DMS153 treated with DMSO at 0.1 percent for 48 hours (cell line): ENCODE results near the gene SPTLC3.
"Not testable (repeated sequence)": the region's sequence is repeated elsewhere in the genome, so short reads cannot be mapped to it uniquely, and the experiment has no call there.

ENCODE experiments used
- DNase-seq: peaks from one replicate; lab custom pipeline; 2025; ENCODE audit not compliant: unreplicated experiment; lab: John Stamatoyannopoulos, UW

Gene SPTLC3

DNA sequence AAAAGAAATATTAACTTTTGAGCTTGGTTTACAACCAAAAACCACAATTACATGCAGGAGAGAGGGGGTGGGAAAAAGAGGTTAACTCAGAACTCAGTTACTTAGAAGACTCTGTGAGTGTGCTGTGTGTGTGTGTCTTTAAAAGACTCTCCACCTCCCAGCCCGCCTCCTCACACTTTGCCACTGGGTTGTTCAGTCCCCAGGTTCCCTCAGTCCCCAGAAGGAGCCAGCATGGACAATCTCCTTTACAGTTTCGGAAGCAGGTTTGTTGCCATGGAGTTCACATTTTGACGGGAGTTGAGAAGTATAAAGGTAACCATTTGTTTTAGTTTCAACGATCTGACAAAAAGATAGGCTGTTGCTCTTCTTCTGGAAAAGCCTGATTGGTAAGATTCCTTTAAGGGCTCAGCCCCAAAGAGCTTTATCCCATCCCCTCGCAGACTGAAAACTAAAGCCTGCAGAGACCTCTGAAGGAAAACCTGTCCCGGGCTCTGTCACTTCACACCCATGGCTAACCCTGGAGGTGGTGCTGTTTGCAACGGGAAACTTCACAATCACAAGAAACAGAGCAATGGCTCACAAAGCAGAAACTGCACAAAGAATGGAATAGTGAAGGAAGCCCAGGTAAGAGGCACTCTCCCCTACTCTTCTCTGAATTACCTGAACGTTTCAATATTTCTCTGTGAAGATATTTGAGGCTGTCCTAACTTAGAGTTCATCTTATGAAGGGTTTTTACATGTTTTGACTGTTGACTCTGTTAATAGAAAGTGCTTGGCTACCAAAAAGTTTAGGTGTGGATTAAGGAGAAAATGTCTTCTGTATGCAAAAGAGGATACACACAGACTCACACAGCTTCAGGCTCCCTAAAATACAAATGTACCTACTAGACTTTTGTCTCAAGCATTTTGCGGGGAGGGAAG lies at the start of gene SPTLC3:
Gene SPTLC3 (plus strand): TSS at position 212 of the 921 bp plus-strand sequence. CDS start 296 bp downstream, at position 508.
- DNase-seq: no peak

DNA sequence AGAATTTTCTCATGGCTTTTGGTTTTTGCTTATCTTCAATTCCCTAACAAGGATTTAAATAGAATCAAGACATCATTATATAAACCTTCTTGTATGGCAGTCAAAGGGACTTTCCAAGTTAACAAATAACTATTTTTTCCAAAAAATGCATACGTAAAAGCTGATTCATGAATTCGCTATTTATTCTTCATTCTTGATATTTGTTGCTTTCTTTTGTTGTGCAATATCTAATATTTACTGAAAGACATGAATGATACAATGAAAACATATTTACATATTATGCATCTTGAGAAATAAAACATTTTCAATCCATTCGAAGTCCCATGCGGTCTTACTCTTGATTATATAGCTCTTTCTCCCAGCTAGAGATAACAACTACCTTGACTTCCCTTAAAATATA lies 47.0 kb upstream of the SPTLC3 start:
- DNase-seq: no peak

DNA sequence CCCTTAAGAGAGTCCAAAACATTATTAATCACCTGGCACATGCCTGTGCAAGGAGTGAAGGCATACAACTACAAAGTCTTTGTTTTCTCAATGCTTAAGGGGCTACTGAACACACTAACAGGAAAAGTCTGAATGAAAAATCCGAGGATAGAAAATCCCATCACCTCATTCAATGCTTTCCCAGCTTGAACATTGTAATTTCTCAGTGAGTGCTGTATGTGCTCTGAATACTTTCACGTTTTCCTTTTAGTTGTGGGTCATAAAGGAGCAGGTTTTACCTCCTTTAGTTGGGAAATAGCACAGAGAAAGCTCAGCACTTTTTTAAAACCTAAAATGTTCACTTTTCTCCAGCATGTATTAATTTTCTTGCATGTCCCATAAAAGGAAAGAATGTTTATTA lies 45.9 kb upstream of the SPTLC3 start:
- no peak for DNase-seq

- DNase-seq: no peak
Observed at GRCh38 chr20:12963416-12963815, 45.4 kb upstream of the SPTLC3 start.

- DNase-seq: no peak
Observed at GRCh38 chr20:12965212-12965869, 43.4 kb upstream of the SPTLC3 start.

GRCh38 chr20:12965870-12966251 lies 42.9 kb upstream of the SPTLC3 start:
- no peak for DNase-seq

DNA sequence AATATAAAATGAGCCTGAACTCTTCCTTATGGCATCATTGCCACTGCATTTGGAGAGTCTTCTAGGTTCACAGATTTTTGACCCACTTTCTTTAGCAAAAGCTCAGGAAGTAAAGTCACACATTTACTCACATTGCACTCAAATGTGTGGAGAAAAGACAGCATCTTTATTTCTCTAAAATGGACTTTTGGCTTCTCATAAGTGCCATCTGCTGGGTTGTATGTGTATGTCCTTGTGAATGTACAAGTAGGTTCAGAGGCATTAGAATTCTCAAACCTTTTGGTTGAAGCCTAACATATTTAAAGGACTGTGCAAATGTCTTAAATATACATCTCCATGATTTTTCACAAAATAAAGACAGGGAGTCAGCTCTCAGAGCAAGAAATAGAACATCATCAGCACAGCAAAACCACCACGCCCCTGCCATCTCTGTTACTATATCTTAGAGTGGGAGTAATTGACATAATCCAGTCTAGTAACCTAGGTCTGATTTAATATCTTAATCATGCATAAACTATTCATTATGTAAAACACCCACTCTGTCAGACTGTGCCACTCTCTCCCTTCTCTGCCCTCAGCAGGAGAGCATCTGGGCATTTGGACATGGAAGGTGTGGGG lies 42.2 kb upstream of the SPTLC3 start:
- DNase-seq: no peak

DNA sequence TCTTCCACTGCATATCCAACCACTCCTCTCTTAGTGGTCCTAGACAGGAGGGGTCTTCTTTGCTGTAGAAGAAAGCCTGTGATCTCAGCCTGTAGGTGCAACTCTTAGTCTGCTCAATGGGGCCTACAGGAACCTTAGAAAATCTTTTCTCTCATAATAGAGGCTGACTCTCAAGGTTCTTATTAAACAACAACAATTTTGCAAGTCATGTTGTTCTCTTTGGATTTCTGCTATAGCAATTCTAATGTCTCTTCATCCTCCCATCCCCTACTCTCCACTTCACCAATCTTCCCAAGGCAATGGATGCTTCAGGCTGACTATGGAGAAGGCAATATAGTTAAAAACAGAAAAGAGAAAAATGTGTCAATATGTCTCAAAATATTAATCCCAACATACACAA lies 40.8 kb upstream of the SPTLC3 start:
- no peak for DNase-seq

DNA sequence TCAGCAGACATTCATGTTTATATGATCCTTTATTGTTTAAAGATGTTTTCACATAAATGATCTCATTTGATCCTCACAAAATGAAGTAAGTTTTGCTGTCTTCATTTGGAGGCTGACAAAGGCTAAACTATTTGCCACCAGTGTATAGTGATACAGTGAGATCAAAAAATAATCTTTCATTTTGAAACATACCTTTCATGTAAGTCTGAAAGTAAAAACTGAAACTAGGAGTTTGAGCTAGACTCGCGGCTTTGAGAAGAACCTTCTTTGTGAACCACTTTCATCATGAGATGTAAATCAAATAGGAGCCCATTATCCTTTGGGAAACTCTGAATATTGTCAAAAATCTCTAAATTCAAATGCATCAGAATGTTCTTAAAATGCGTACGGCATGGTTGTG lies 40.3 kb upstream of the SPTLC3 start:
- no peak for DNase-seq

DNA sequence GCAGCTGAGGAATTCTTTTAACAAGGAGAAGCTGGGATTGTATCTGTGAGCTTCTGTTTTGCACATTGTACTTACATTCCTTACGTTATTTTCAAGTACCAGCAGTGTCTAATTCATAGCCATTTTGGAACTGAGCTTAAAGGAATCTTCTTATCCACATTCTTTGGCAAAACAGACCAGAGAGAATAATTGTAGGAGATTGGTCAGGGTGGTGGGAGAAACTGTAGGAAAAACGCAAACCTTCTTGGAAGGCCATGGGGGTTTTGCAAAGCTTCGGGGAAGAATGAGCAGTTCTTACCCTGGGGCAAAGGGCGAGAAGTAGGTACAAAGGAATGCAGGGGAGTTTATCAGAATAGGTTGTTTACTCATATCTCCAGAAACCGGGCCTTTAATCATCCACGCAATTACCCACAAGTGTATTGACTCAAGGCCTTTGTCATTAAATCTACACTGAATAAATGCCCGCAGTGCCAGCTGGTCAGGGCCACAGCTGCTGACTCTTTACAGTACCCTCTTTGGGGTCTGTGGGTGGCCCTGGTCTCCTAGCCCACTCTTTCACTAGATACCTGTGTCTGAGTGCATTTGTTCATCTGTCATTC lies 39.6 kb upstream of the SPTLC3 start:
- DNase-seq: no peak

DNA sequence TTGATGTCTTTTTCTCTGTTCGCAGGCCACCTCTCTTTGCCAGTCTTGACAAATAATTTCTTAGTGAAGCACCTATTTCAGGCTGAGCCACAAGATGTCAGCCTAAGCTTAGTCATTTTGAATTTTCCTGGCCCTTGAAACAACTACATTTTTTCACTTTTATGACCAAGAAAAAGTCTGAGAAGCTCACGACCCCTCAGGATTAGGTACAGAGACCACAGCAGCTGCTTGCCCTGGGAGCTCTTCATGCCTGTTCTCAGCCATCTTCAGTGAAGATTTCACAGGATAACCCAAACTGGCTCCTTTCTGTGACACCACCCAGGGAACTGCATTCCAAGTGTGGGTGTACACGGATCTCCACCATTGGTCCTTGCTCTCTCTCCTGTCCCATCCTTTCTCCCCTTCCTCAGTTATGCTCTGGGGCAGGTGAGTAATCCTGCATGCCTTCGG lies 38.4 kb upstream of the SPTLC3 start:
- DNase-seq: no peak

GRCh38 chr20:12975833-12976608 lies 32.8 kb upstream of the SPTLC3 start:
- DNase-seq: no peak

DNA sequence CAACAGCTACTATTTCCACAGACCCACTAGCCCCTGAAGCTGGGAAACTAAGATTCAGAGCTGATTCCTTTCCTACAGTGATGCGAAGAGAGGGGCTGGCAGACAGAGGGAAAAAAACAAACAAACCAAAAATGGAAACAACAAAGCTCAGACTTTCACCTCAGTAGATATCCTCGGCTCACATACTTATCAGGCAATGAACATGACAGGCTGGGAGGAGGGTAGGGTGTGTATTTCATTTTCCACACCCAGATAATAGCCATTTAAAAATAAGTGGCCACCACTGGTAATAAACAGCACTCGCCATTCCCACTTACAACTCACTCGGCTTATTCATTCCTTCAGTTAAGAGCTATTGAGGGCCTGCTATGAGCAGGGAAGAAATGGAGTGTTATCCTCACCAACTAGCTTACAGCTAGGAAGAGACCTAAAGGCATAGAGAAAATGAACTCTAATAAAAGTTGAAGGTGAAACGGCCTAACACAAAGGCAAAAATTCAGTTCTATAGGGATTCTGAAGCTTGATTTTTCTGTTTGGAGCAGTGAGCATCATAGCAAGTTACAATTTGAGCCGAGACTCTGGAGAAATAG lies 32.0 kb upstream of the SPTLC3 start:
- DNase-seq: no peak

GRCh38 chr20:12977328-12978125 lies 31.2 kb upstream of the SPTLC3 start:
- no peak for DNase-seq

DNA sequence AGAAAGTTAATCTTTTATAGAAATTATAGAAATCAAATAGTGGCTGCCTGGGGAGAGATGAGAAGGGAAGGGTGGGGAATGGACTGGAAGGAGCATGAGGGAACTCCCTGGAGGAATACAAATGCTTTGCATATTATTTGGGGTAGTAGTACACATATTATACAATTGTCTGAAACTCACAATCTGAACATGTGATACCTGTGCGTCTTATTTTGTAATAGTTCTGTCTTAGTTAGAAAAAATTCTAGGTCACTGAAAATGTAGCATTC lies 30.7 kb upstream of the SPTLC3 start:
- no peak for DNase-seq

GRCh38 chr20:12978613-12979495 lies 29.9 kb upstream of the SPTLC3 start:
- DNase-seq: no peak

- not testable (repeated sequence) for DNase-seq
Observed at GRCh38 chr20:12979713-12980112, 29.1 kb upstream of the SPTLC3 start.

GRCh38 chr20:12982098-12982497 lies 26.7 kb upstream of the SPTLC3 start:
- DNase-seq: no peak
